Stimulated activated CD4-positive, alpha-beta T cell treated with anti-CD3 and anti-CD28 coated beads, TNF-alpha, amount 100 ng/mL, for 24 hours (primary cell): Measurements from ENCODE around the gene KRT38.
"Not testable (repeated sequence)": the region's sequence is repeated elsewhere in the genome, so short reads cannot be mapped to it uniquely, and the experiment has no call there.

ENCODE experiments used
- DNase-seq, 3 experiments: peaks; one replicate each; pipeline ENCODE4 v3.0.0-alpha.2; 2020; ENCODE audit warnings: low read depth in 3 of 3

The KRT38 gene

DNA sequence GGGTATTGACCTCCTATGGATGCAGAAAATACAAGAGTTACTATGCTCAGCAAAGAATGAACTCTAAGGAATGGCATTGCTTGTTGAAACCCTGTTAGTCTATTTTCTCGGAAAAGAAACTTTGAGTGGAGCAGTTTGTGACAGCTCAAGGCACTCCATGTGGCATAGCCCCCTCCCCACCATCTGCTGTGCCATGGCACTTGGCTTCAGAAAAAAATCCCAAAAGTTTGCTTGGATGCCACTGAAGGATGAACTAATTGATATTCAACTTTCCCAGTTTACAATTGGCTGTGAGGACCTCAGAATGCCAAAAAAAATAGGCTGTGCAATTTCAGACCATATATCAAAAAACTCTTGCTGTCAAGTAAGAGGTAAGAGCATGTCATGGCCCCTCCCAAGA lies 45.2 kb downstream of the KRT38 start:
- no peak for DNase-seq

DNA sequence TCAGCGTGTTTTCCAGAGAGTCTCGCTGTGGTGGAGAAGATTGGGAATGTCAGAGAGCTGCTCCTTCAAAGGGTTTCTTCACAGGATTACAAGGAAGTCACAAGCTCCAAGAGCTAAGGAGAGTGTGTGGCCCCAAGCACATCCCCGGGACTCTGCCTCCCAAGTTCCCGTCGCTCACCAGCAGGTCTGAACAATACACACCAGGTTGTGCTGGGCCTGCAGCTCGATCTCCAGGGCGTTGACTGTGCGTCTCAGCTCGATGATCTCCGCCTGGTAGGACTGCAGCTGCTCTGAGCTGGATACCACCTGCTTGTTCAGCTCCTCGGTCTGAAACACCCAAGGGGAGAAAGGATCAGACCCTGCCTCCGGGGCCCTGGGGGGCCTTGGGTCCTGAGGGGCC lies 45.7 kb downstream of the KRT38 start:
- DNase-seq = not testable (repeated sequence)

DNA sequence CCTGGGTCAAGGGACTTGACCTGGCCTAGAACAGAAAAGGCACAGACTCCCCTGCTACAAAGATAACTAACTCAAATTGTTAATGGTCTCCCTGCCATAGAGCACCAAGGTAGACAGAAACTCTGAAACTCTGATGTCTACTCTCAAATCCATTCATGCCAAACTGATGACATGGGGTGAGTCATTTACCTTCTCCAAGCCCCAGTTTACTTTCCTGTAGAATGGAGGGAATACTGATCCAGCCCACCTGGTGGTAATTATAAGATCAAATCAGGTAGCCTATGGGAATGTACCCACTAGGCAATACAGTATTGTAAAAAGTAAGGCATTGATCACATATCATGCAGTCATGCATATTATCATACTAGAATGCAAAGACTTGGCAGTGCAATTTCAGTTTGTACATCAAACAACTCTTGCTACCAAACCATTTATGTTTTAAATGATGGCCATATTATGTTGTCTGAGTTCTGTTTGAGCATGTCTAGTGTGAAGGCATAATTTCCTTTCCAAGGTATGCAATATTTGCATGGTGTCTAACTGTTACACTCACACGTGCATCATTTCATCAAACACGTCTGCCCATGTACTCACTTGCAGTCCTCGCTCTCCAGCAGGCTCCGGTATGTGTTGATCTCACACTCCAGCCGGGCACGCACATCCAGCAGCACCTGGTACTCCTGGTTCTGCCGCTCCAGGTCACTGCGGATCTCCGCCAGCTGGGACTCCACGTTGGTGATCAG lies 46.4 kb downstream of the KRT38 start:
- DNase-seq = no peak

DNA sequence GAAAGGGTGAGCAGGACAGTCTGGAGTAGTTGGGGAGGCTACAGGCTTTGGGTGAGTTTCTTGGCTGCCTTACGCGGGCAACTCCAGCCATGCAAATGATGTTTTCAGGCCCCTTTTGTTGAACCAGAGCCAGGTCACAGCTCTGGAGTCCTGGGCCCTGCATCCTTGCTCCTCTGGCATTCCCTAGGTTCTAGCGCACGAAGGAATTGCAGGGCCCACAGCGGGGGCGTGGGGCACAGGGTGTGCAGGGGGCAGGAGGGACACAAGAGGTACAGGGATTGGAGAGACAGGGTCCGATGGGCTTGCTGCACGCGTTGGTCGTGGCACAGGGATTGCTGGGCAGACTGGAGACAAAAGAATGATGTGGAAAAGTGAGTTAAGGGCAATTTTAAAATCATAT lies 47.0 kb downstream of the KRT38 start:
- no peak for DNase-seq

DNA sequence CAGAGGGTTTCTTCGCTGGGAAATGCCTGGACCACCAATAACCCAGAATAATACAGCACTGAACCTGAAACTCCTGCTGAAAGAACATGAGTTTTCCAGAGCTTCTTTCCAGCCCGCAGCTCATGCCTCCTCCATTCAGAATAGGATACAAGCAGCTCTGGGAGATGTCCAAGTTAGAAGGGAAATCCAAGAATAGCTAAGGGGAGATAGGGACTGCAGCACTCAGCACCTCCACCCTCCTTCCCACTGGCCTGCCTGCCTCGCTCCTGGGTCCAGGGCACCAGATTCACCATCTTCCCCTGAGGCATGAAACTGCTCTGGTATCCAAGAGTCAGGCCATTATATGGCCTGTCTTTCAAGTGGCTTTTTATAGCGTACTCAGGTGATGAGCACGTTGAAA lies 47.5 kb downstream of the KRT38 start:
- no peak for DNase-seq

DNA sequence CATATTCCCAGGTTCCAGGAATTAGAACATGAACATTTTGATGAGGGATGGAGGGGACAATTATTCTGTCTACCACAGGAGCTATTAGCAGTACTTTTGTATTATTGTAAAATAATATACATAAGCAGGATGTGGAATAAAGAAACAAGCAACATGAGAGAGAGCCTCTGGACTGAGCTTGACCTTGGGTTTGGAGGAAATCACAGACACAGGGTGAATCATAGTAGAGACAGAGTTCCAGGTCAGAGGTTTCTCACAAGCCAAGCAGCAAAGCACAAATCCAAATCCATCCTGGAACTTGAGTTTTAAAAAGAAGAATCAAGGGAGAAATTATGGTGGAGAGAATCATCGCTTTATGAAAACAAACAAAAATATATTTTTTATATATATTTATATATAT lies 48.5 kb downstream of the KRT38 start:
- no peak for DNase-seq

DNA sequence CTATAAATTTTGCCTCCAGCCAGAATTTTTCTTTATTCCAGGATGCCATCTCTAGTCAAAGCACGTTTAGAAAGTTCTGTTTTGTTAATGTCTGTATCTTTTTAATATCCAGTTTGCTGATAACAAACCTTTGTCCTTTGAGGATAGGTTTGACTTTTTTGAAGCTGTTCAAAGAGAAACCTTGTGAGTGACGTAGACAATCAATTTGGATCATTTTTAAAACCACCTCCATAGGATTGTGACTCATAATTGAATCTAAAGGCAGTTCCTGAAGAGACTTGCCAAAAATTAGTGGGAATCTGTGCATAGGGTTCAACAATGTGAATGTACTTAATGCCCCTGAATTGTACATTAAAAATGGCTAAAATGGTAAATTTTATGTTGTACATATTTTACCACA lies 49.2 kb downstream of the KRT38 start:
- DNase-seq = no peak

DNA sequence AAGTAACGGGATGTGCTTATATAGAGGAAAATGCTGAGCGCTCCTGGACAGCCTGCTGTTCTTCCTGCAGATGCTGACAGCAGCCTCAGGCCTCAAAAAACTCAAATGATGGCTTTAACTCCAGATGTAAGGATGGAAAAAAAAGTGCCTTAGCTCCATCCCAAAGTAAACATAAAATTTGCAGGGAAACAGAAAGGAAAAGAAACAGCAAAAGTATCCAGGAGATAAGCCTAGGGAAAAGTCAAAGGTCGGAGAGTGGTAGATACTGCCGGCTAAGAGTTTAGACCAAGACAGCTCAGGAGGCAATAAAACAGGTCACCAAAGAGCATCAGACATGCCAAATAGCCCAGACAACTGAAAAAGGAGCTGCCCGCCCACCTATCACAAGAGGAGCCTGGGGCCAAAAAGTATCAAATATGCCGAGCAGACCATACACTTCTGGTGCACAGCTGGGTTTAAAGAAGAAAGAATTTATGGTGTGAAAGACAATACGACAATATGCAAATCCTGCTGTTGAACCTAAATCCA lies 50.3 kb downstream of the KRT38 start:
- no peak for DNase-seq

DNA sequence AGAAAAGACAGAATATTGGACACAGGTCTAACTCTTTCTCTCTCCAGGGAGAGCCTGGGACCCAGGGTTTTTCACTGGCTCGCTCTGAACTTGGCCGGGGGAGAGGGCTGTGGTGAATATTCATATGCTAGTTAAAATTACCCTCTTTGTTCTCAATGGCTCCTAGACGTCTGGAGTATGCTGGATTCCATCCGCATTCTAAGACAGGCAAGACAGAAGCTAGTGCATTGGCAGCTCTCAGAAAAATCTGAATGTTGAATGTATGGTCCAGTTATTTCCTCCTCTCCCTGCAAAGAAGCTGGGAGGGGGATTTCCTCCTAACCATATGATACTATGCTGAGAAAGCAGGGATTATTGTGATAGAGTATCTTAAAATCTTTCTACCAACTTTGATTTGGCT lies 53.1 kb downstream of the KRT38 start:
- no peak for DNase-seq

DNA sequence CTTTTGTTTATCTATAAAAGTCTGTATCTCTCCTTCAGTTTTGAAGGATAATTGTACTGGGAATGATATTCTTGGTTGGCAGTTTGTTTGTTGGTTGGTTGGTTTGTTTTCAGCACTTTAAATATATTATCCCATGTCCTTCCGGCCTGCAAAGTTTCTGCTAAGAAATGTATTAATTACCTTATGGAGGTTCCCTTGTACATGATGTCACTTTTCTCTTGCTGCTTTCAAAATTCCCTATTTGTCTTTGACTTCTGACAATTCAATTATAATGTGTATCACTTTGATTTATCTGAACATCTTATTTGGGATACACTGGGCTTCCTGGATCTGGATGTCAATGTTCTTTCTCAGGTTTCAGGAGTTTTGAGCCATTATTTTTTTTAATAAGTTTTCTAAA lies 54.6 kb downstream of the KRT38 start:
- DNase-seq = no peak
